ENCODE results near the gene DGKA. TPM values are rescaled to one million over a fixed set of nuclear protein-coding genes. Genes with fewer than 3 reads are reported as not detected.

DGKA gene
- total RNA-seq, 1 donor from 2014 or later: 57.5 TPM

DNA sequence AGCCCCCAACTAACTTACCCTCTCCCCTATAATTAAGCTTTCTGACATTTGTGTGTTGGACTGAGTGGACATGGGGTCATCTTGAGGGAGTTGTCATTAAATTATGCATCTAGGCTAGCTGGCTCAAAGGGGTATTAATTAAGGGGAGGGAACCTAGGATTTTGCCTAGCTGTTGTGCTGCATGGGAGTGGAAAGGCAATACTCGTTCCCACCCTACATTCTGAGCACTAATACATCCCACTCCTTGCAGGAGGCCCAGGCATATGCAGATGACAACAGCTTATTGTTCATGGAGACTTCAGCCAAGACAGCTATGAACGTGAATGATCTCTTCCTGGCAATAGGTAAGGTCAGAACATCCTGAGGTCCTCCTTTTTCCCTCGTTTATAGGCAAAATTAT, 60.1 kb downstream of the DGKA start:
- DNase-seq: no peak
- Mint-ChIP-seq H3K9me3 (ENCODE audit: unreplicated experiment) (peaks cover 1% of the 10 kb centered on the region), H3K27me3 (ENCODE audit: unreplicated experiment) (no peaks in the 10 kb centered on the region), H3K4me3 (ENCODE audit: unreplicated experiment) (no peak overlapping the region), H3K4me1 (ENCODE audit: low read depth, unreplicated experiment) (no peaks in the 10 kb centered on the region), H3K36me3 (ENCODE audit: unreplicated experiment) (no peaks in the 10 kb centered on the region), H3K27ac (ENCODE audit: unreplicated experiment) (no peak overlapping the region)
- TF ChIP-seq, protein P1, sequence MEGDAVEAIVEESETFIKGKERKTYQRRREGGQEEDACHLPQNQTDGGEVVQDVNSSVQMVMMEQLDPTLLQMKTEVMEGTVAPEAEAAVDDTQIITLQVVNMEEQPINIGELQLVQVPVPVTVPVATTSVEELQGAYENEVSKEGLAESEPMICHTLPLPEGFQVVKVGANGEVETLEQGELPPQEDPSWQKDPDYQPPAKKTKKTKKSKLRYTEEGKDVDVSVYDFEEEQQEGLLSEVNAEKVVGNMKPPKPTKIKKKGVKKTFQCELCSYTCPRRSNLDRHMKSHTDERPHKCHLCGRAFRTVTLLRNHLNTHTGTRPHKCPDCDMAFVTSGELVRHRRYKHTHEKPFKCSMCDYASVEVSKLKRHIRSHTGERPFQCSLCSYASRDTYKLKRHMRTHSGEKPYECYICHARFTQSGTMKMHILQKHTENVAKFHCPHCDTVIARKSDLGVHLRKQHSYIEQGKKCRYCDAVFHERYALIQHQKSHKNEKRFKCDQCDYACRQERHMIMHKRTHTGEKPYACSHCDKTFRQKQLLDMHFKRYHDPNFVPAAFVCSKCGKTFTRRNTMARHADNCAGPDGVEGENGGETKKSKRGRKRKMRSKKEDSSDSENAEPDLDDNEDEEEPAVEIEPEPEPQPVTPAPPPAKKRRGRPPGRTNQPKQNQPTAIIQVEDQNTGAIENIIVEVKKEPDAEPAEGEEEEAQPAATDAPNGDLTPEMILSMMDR (IDR thresholded peaks at IDR 0.05; ENCODE audit: partially characterized antibody, unreplicated experiment): no peak

DNA sequence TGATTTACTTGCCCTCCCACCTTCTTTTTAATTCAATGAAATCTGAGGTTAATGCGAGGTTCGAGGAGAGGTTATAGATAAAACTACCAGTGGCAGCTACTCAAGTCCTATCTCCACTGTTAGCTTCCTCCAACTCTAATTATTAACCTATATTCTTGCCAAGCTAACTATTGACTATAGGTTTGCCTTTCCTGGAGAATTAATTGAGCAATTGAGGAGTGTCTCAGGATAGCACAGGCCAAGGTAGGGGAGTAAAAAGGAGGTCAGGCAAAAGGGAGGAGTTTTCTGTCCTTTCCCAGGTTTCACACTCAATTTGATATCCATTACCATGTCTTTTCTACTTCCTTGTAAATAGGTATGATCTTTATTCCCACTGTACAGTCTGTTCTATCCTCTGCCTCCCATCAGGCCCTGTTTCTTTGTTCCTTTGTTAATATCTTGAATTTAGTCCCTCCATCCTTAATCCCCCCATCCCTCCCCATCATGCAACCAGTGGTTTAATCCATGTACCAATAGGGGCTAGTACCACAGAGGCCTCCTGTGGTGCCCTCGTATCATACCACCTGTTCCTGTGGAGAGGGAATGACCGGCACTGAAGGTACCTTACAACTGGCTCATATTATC, 62.4 kb downstream of the DGKA start:
- Mint-ChIP-seq H3K4me3 (ENCODE audit: unreplicated experiment) (no peak overlapping the region), H3K27me3 (ENCODE audit: unreplicated experiment) (no peaks in the 10 kb centered on the region), H3K36me3 (ENCODE audit: unreplicated experiment) (no peaks in the 10 kb centered on the region), H3K27ac (ENCODE audit: unreplicated experiment) (peak overlapping the region; percentile 68), H3K4me1 (ENCODE audit: low read depth, unreplicated experiment) (no peaks in the 10 kb centered on the region), H3K9me3 (ENCODE audit: unreplicated experiment) (peaks cover 5% of the 10 kb centered on the region)
- DNase-seq: no peak
- TF ChIP-seq, protein P1 (IDR thresholded peaks at IDR 0.05; ENCODE audit: partially characterized antibody, unreplicated experiment): no peak

DNA sequence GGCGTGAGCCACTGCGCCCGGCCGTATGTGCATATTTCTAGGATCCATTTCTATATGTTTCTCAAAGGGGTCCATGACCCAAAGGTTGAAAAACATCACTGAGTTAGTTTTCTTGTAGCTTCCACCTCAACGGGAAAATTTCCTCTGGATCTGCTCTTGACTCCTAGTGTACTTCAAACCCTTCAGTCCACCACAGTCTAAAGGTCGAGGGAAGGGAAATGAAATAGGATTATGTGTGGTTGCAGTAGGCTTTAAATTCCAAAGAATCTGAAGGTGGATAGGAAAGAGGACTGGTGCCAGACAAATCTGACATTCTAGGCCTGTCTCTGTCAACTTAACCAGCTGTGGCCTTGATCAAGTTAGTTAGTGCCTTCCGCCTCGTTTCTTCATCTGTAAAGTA, 64.4 kb downstream of the DGKA start:
- Mint-ChIP-seq H3K9me3 (ENCODE audit: unreplicated experiment) (peaks cover 9% of the 10 kb centered on the region), H3K27me3 (ENCODE audit: unreplicated experiment) (no peaks in the 10 kb centered on the region), H3K4me1 (ENCODE audit: low read depth, unreplicated experiment) (no peaks in the 10 kb centered on the region), H3K36me3 (ENCODE audit: unreplicated experiment) (no peaks in the 10 kb centered on the region), H3K4me3 (ENCODE audit: unreplicated experiment) (no peak overlapping the region), H3K27ac (ENCODE audit: unreplicated experiment) (no peak overlapping the region)
- DNase-seq: no peak
- TF ChIP-seq, protein P1 (IDR thresholded peaks at IDR 0.05; ENCODE audit: partially characterized antibody, unreplicated experiment): no peak

DNA sequence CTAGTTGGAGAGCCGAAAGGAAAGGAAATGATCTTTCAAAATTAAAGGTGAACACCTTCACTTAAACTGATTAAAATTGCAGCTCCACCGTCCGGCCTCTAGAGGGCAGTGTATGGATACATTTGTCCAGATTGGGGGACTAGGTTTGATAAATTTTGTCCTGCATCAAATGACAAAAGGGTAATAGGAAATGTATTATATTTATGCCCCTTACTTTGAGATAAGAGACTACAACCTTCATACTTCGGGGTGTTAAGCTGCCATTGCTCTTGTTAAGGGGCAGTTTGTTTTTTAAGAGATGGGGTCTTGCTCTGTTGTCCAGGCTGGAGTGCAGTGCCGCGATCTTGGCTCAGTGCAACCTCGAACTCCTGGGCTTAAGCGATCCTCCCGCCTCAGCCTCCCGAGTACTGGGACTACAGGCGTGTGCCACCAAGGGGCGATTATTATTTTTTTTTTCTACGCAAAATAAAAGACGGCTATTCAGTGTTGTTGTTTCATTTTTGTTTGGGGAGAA, 65.3 kb downstream of the DGKA start:
- TF ChIP-seq, protein P1 (IDR thresholded peaks at IDR 0.05; ENCODE audit: partially characterized antibody, unreplicated experiment): peak; percentile 86
- peak overlapping the region; percentile 96 for H3K4me3 Mint-ChIP-seq (ENCODE audit: unreplicated experiment)
- DNase-seq: peak; percentile 50
- peak overlapping the region; percentile 79 for H3K27ac Mint-ChIP-seq (ENCODE audit: unreplicated experiment)
- H3K27me3 Mint-ChIP-seq (ENCODE audit: unreplicated experiment): no peaks in the 10 kb centered on the region
- peaks cover 9% of the 10 kb centered on the region for H3K9me3 Mint-ChIP-seq (ENCODE audit: unreplicated experiment)
- no peaks in the 10 kb centered on the region for H3K4me1 Mint-ChIP-seq (ENCODE audit: low read depth, unreplicated experiment)
- no peaks in the 10 kb centered on the region for H3K36me3 Mint-ChIP-seq (ENCODE audit: unreplicated experiment)

DNA sequence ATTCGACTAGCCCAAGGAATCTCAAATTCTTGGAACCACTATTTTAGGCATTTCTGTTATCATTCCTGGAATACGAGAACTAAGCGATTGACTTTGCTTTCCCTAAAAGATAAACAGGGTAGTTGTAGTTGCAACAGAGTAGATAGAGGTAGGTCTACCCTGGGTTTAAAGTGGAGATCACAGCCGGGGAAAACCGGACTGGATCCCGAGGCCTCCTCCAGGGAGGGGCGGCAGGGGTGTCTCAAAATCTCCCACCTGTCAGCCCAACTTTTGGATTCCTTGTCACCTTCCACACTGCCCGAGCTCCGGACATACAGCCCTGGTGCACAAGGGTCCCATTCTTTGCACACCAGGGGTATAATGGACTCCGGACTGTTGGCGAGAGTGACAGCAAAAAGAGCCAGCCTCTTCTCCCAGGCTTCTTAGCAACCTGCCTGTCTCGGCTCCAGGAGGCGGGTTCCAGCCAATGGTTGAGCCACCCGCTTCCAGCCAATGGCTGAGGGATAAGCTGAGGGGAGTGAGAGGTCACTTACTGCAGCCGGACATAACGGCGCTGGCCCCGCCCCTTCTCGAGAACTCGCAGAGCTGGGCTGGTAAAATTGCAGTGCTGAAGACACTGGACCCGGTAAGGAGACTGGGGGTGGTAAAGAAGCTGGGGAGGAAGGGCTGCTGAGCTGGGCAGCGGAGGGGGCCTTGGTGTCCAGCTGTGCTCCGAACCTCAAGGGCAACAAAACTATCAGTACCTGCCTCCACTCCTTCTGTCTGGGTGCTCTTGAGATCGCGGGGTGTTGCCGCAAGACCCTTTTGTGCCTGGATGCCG, 66.0 kb downstream of the DGKA start, which contains the start of gene SUOX:
Gene SUOX, plus strand, starts transcription at position 562 of the 820 bp plus-strand sequence. CDS start 4,946 bp downstream, outside the sequence.
- Mint-ChIP-seq H3K4me1 (ENCODE audit: low read depth, unreplicated experiment) (no peaks in the 10 kb centered on the region), H3K4me3 (ENCODE audit: unreplicated experiment) (peak within 1 kb of the TSS; percentile 96), H3K9me3 (ENCODE audit: unreplicated experiment) (peaks cover 11% of the 10 kb centered on the region), H3K36me3 (ENCODE audit: unreplicated experiment) (no peaks in the 10 kb centered on the region), H3K27me3 (ENCODE audit: unreplicated experiment) (no peaks in the 10 kb centered on the region), H3K27ac (ENCODE audit: unreplicated experiment) (peak within 1 kb of the TSS; percentile 87)
- peak; percentile 95 for DNase-seq
- TF ChIP-seq, protein P1 (IDR thresholded peaks at IDR 0.05; ENCODE audit: partially characterized antibody, unreplicated experiment): no peak

Measured in glutamatergic neuron (in vitro differentiated cells).